ENCODE measurements around the gene GHRH. TPM values are rescaled to one million over a fixed set of nuclear protein-coding genes. Genes with fewer than 3 reads are reported as not detected.

GHRH gene
- total RNA-seq, 1 donor from 2014 or later = not detected

DNA sequence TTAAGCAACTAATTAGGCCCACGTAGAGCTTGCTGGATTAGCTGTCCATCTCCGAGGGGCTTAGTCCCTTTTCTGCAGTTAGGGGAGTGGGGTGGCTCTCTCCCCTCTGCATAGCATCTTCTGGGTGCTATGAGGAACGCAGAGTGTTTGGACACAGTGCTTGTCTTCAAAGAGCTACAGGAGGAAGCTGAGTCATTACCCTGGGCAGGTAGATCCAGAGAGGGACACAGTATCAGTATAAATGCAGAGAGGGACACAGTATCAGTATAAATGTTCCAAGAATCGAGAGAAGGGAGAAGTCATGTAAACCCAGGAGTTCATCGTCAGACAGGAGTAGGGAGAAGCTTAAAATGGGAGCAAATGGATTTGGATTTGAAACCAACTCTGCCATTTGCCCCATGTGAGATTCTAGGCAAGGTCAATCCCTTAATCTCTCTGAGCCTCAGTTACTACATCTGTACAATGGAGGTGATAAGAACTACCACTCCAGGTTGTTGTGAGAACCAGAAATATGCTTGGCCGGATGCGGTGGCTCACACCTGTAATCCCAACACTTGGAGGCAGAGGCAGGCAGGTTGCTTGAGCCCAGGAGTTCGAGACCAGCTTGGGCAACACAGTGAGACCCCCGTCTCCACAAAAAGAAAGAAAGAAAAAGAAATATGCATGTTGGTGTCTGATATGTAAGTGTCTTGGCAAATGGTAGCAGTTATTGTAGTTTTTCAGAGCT is 5.5 kb upstream of the GHRH start:
- no peaks in the 10 kb centered on the region for H3K36me3 ChIP-seq
- no peaks in the 10 kb centered on the region for H3K9me3 ChIP-seq
- intact Hi-C loops (cut with DNase I) = no loop called here
- peaks cover 7% of the 10 kb centered on the region for H3K4me1 ChIP-seq
- H3K27me3 ChIP-seq = no peaks in the 10 kb centered on the region
- no peak for TF ChIP-seq POLR2A (IDR thresholded peaks at IDR 0.05)
- no peak for TF ChIP-seq POLR2AphosphoS5 (IDR thresholded peaks at IDR 0.05; ENCODE audit: insufficient read depth in 1 of 2, low read depth in 1 of 2)
- TF ChIP-seq, protein P1, sequence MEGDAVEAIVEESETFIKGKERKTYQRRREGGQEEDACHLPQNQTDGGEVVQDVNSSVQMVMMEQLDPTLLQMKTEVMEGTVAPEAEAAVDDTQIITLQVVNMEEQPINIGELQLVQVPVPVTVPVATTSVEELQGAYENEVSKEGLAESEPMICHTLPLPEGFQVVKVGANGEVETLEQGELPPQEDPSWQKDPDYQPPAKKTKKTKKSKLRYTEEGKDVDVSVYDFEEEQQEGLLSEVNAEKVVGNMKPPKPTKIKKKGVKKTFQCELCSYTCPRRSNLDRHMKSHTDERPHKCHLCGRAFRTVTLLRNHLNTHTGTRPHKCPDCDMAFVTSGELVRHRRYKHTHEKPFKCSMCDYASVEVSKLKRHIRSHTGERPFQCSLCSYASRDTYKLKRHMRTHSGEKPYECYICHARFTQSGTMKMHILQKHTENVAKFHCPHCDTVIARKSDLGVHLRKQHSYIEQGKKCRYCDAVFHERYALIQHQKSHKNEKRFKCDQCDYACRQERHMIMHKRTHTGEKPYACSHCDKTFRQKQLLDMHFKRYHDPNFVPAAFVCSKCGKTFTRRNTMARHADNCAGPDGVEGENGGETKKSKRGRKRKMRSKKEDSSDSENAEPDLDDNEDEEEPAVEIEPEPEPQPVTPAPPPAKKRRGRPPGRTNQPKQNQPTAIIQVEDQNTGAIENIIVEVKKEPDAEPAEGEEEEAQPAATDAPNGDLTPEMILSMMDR (IDR thresholded peaks at IDR 0.05) = no peak
- no peak overlapping the region for H3K4me3 ChIP-seq
- DNase-seq (ENCODE audit: extremely low spot score in 2 of 2) = no peak
- H3K27ac ChIP-seq = no peak overlapping the region

DNA sequence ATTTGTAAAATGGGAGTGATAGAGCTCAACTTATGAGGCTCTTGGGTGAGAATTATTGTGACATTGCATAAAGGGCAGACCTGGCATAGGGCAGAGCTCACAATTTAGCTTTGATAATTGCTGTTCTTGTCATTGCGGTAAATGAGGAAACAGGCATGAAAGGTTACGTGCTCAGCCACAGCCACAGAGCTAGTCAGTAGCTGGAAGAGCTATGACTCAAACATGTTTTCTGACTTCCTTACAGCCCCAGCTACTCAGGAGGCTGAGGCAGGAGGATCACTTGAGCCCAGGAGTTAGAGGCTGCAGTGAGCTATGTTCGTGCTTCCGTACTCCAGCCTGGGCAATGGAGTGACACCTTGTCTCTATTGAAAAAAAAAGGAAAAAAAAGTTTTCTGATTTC is 3.5 kb upstream of the GHRH start:
- Histone ChIP-seq H3K9me3 (no peaks in the 10 kb centered on the region), H3K4me1 (peaks cover 7% of the 10 kb centered on the region), H3K27ac (no peak overlapping the region), H3K36me3 (no peaks in the 10 kb centered on the region), H3K27me3 (no peaks in the 10 kb centered on the region), H3K4me3 (no peak overlapping the region)
- no peak for TF ChIP-seq POLR2A (IDR thresholded peaks at IDR 0.05)
- TF ChIP-seq, protein P1 (IDR thresholded peaks at IDR 0.05) = no peak
- TF ChIP-seq POLR2AphosphoS5 (IDR thresholded peaks at IDR 0.05; ENCODE audit: insufficient read depth in 1 of 2, low read depth in 1 of 2) = no peak
- intact Hi-C loops (cut with DNase I) = no loop called here
- no peak for DNase-seq (ENCODE audit: extremely low spot score in 2 of 2)

DNA sequence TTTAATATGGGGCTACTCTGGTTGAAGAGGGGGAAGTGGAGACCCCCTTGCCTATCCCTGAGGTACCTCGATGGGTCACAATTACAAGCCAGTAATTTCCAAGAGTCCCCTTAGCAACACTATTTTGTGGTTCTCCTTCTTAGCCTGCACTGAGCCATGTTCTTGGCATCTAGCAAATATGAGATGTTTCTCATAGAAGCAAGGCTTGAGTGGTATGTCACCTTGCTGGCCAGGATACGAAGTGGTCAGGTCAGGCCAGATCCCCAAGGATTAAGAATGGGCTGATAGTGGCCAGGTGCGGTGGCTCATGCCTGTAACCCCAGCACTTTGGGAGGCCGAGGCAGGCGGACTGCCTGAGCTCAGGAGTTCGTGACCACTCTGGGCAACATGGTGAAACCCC is 2.1 kb upstream of the GHRH start:
- Histone ChIP-seq H3K4me1 (no peaks in the 10 kb centered on the region), H3K36me3 (no peaks in the 10 kb centered on the region), H3K27me3 (no peaks in the 10 kb centered on the region), H3K4me3 (no peak overlapping the region), H3K27ac (no peak overlapping the region), H3K9me3 (no peaks in the 10 kb centered on the region)
- intact Hi-C loops (cut with DNase I) = no loop called here
- DNase-seq (ENCODE audit: extremely low spot score in 2 of 2) = no peak
- TF ChIP-seq, protein P1 (IDR thresholded peaks at IDR 0.05) = no peak
- TF ChIP-seq POLR2A (IDR thresholded peaks at IDR 0.05) (no peak), POLR2AphosphoS5 (IDR thresholded peaks at IDR 0.05; ENCODE audit: insufficient read depth in 1 of 2, low read depth in 1 of 2) (no peak)

DNA sequence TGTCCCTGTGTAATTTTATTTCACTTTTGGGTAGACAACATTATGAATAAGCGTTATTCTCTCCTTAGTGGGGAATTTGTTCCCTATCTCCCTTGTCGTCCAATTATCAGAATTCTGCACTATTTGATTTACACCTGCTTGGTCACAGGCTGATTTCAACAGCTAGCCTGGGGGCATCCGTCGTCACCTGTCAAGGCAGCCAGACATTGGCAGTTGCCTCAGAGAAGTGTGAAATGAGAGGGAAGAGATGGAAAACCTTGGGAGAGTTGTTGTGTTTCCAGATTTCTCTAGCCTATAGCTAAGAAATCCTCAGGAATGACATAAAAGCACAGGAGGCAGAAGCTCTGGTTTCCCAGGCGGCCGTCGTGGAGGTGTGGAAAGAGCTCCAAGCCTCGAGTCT is 891 bp upstream of the GHRH start:
- no peak for DNase-seq (ENCODE audit: extremely low spot score in 2 of 2)
- TF ChIP-seq, protein P1 (IDR thresholded peaks at IDR 0.05) = no peak
- TF ChIP-seq POLR2AphosphoS5 (IDR thresholded peaks at IDR 0.05; ENCODE audit: insufficient read depth in 1 of 2, low read depth in 1 of 2) (no peak), POLR2A (IDR thresholded peaks at IDR 0.05) (no peak)
- Histone ChIP-seq H3K4me3 (no peak overlapping the region), H3K9me3 (no peaks in the 10 kb centered on the region), H3K27me3 (no peaks in the 10 kb centered on the region), H3K36me3 (no peaks in the 10 kb centered on the region), H3K4me1 (no peaks in the 10 kb centered on the region), H3K27ac (no peak overlapping the region)
- intact Hi-C loops (cut with DNase I) = no loop called here

DNA sequence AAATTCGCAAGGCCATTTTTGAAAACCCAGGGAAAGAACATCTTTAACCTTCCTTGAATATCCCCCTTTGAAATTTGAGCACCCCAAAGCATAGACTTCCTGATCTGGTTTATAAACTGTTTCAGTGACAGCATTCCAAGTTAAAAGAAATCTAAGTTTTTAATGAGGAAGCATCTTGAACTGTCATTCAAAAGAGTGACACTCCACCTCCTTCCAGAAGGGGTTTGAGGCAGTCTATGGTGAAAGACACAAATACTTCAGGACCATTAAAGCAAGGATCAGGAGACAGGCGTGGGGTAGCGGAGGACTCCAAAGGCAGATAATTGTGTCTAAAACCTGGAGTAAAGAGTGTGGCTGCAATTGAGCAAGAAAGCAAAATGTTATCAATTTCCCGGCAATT is 691 bp downstream of the GHRH start:
- intact Hi-C loops (cut with DNase I) = no loop called here
- Histone ChIP-seq H3K4me3 (no peak overlapping the region), H3K27me3 (no peaks in the 10 kb centered on the region), H3K9me3 (no peaks in the 10 kb centered on the region), H3K36me3 (no peaks in the 10 kb centered on the region), H3K4me1 (no peaks in the 10 kb centered on the region), H3K27ac (no peak overlapping the region)
- no peak for DNase-seq (ENCODE audit: extremely low spot score in 2 of 2)
- TF ChIP-seq, protein P1 (IDR thresholded peaks at IDR 0.05) = no peak
- TF ChIP-seq POLR2A (IDR thresholded peaks at IDR 0.05) (no peak), POLR2AphosphoS5 (IDR thresholded peaks at IDR 0.05; ENCODE audit: insufficient read depth in 1 of 2, low read depth in 1 of 2) (no peak)

Data from vagina (tissue), 2 donors.